HTERT RPE-1 (cell line): ENCODE measurements around the gene IKZF1.

Experiments
- in situ Hi-C: fragments of 300-500 bp; cut with MboI; formaldehyde crosslinking; loops from 4 replicates; pipeline ENCODE4 v1.14.3; 2020; ENCODE audit warnings: low sequenced_read_pairs

The IKZF1 gene

GRCh38 chr7:50304129-50304910, at the start of gene IKZF1:
IKZF1 (plus strand) TSS chr7:50304716; CDS start chr7:50319062, 14,346 bp downstream.
- in situ Hi-C loops: no loop called here

- in situ Hi-C loops: no loop called here
Observed at GRCh38 chr7:50261593-50261992, 42.9 kb upstream of the IKZF1 start.

- in situ Hi-C loops: no loop called here
Observed at GRCh38 chr7:50262446-50262845, 42.1 kb upstream of the IKZF1 start.

GRCh38 chr7:50262916-50263690, 41.4 kb upstream of the IKZF1 start:
- in situ Hi-C loops: no loop called here

GRCh38 chr7:50264908-50265307, 39.6 kb upstream of the IKZF1 start:
- in situ Hi-C loops: no loop called here

GRCh38 chr7:50265968-50266634, 38.4 kb upstream of the IKZF1 start:
- in situ Hi-C loops: no loop called here

GRCh38 chr7:50266635-50267386, 37.7 kb upstream of the IKZF1 start:
- in situ Hi-C loops: no loop called here

GRCh38 chr7:50267525-50268041, 36.9 kb upstream of the IKZF1 start:
- in situ Hi-C loops: no loop called here

- in situ Hi-C loops: no loop called here
Observed at GRCh38 chr7:50268223-50268622, 36.3 kb upstream of the IKZF1 start.

- in situ Hi-C loops: no loop called here
Observed at GRCh38 chr7:50268990-50269389, 35.5 kb upstream of the IKZF1 start.

- in situ Hi-C loops: no loop called here
Observed at GRCh38 chr7:50270531-50271018, 33.9 kb upstream of the IKZF1 start.

- in situ Hi-C loops: no loop called here
Observed at GRCh38 chr7:50272808-50273207, 31.7 kb upstream of the IKZF1 start.

- in situ Hi-C loops: no loop called here
Observed at GRCh38 chr7:50273301-50273700, 31.2 kb upstream of the IKZF1 start.

GRCh38 chr7:50273870-50274269, 30.6 kb upstream of the IKZF1 start:
- in situ Hi-C loops: no loop called here

- in situ Hi-C loops: no loop called here
Observed at GRCh38 chr7:50274361-50274760, 30.2 kb upstream of the IKZF1 start.

- in situ Hi-C loops: no loop called here
Observed at GRCh38 chr7:50275430-50275829, 29.1 kb upstream of the IKZF1 start.

- in situ Hi-C loops: no loop called here
Observed at GRCh38 chr7:50276483-50276882, 28.0 kb upstream of the IKZF1 start.

- in situ Hi-C loops: no loop called here
Observed at GRCh38 chr7:50278120-50278519, 26.4 kb upstream of the IKZF1 start.

GRCh38 chr7:50281680-50282445, 22.7 kb upstream of the IKZF1 start:
- in situ Hi-C loops: no loop called here
